Measurements from ENCODE around the gene ID3. TPM values are rescaled to one million over a fixed set of nuclear protein-coding genes. Genes with fewer than 3 reads are reported as not detected.

Gene ID3
- total RNA-seq, 1 donor from 2014 or later: 205 TPM

DNA sequence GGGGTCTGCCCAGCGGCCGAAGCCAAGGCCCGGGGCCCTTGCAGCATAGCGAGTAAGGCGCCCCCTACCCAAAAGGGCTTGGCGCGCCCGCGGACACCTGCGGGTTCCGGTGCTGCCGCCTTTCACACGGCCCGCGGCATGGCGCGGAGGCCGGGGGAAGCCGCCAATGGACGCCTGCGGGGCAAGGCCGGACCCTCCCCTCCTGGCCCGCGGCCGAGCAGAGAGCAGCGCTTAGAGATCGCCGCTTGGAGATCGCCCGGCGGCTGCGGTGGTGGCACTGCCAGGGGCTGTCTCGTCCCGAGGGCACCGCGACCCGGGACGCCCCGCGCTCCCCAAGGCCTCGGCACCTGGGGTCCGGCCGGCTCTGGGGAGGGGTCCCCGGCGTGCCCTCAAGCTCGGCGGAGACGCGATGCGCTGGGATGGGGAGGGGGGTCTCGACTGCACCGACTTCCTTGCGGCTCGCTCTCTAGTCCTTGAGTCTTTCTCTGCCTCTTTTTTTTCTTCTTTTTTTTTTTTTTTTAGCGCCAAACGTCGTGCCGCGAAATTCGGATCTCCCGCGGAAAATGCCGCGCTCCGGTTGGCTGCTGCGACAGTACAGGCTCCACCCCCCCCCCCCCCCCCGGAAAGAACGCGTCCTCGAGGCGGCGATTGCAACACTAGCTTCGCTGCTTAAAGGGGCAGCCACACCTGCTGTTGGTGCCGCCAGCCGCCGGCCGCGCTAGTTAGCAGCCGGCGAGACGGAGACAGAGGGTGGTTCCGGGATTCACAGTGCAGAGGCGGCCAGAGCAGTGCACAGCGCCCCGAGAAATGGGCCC, 28.3 kb downstream of the ID3 start, which contains the start of gene E2F2:
E2F2 (minus strand) TSS at position 487 of the 815 bp plus-strand sequence; CDS start at position 47, 440 bp downstream.
- ATAC-seq (ENCODE audit: low read depth) (peak; percentile 73), DNase-seq (peak; percentile 68)
- H3K27ac Mint-ChIP-seq: peak within 1 kb of the TSS; percentile 70
- peaks cover 86% of the 10 kb centered on the region for H3K4me1 Mint-ChIP-seq
- no peaks in the 10 kb centered on the region for H3K36me3 Mint-ChIP-seq (ENCODE audit: low read depth)
- H3K27me3 Mint-ChIP-seq: no peaks in the 10 kb centered on the region
- intact Hi-C loops (cut with micrococcal nuclease): loop anchor here (1.0 to 2.0 kb wide), 3 partner anchors 8 to 187 kb away; partner anchors contain the start of genes HNRNPR and ZNF436
- H3K4me3 Mint-ChIP-seq: peak within 1 kb of the TSS; percentile 87
- TF ChIP-seq, protein P1, sequence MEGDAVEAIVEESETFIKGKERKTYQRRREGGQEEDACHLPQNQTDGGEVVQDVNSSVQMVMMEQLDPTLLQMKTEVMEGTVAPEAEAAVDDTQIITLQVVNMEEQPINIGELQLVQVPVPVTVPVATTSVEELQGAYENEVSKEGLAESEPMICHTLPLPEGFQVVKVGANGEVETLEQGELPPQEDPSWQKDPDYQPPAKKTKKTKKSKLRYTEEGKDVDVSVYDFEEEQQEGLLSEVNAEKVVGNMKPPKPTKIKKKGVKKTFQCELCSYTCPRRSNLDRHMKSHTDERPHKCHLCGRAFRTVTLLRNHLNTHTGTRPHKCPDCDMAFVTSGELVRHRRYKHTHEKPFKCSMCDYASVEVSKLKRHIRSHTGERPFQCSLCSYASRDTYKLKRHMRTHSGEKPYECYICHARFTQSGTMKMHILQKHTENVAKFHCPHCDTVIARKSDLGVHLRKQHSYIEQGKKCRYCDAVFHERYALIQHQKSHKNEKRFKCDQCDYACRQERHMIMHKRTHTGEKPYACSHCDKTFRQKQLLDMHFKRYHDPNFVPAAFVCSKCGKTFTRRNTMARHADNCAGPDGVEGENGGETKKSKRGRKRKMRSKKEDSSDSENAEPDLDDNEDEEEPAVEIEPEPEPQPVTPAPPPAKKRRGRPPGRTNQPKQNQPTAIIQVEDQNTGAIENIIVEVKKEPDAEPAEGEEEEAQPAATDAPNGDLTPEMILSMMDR (IDR thresholded peaks at IDR 0.05): no peak
- no peaks in the 10 kb centered on the region for H3K9me3 Mint-ChIP-seq
- POLR2A ChIA-PET: interaction anchor here (0.5 to 1.9 kb wide), 14 partner anchors 11 to 1717 kb away, joined by 3 to 10 read pairs (median 5); partner anchors contain the start of genes HNRNPR and RPL11
- CTCF ChIA-PET: interaction anchor here (1.0 to 6.5 kb wide), 4 partner anchors 8 to 106 kb away, joined by 3 to 94 read pairs (median 6); no protein-coding TSS in a partner anchor

DNA sequence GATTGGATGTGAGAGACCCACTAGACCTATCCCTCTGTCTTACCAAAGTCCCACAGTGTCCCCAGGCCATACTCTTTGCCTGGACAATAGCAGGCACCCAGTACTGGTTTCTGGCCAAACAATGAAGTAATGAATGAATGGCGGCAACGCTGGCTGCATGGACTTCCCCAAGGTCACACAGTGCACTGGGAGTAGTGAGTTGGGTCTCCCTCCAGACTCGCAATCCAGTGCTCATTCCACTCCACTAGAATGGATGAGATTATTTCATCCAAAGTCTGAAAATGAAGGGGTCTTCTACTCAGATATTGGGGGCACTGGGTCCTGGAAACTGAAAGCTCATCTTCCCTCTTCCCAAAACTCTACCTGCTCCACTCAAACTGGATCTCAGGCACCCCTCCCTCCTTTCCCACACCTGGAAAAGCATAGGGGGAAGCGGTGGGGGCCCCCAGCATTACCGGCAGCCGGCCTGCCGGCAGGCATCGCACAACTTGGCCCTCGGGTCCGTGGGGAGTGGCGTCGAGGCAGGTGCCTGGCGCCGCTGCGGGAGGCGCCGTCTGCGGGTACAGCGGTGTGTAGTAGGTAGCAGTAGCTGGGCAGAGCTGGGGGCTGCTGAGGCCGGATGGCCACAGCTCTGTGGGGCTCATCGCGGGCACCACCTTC, 29.1 kb downstream of the ID3 start:
- H3K27ac Mint-ChIP-seq: no peak overlapping the region
- no peak for ATAC-seq (ENCODE audit: low read depth)
- intact Hi-C loops (cut with micrococcal nuclease): loop anchor here (2.0 kb wide), 1 partner anchor 161 kb away; the partner anchor contains the start of gene ZNF436
- peak overlapping the region; percentile 57 for H3K4me3 Mint-ChIP-seq
- ChIA-PET POLR2A (interaction anchor here (0.6 to 1.3 kb wide), 3 partner anchors 25 to 66 kb away, joined by 3 read pairs; partner anchors contain the start of gene ASAP3), CTCF (interaction anchor here (2.3 to 6.5 kb wide), 2 partner anchors 9 to 33 kb away, joined by 6 to 94 read pairs; no protein-coding TSS in a partner anchor)
- H3K36me3 Mint-ChIP-seq (ENCODE audit: low read depth): no peaks in the 10 kb centered on the region
- H3K9me3 Mint-ChIP-seq: no peaks in the 10 kb centered on the region
- H3K4me1 Mint-ChIP-seq: peaks cover 87% of the 10 kb centered on the region
- no peak for DNase-seq
- TF ChIP-seq, protein P1 (IDR thresholded peaks at IDR 0.05): no peak
- H3K27me3 Mint-ChIP-seq: no peaks in the 10 kb centered on the region

DNA sequence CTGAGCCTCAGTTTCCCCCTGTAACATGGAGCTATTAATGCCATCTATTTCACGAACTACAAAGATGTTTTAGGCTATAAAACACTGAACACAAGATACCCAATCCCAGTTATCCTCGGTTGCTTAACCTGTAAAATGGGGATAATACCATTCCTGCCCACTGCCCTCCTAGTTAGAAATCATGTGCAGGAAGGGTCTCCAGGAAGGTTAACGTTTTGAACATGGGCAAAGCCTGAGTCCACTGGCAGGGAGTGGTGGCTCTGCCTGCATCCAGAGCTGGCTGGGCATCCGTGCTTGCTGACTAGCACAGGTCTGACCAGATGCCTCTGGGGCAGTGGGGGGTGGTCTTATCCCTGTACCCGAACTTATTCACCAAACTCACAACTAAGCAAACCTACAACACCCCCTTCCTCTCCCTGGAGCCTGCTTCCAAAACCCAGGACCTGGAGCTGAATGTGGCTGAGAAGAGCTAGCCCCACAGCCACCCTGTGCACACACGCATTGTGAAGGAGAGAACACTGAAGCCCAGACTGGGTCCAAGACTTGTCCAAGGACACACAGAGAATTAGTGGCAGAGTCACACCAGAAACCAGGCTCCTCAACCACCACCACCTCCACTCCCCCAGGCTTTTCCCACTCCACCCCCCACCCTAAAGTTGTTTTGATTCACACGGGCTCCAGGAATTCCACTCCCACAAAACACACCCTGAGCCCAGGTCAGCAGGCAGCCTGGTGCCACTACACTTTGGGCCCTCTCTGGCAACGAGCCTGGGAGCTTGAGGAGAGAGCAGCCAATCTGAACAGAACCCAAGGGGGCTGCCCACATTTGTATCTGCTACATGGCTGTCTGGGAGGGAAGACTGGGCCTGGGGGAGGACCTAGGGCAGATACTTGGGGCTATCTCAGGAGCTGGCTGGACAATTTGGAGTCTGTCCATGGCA, 29.9 kb downstream of the ID3 start:
- POLR2A ChIA-PET: interaction anchor here (0.5 to 2.5 kb wide), 8 partner anchors 10 to 1496 kb away, joined by 3 to 11 read pairs (median 3); partner anchors contain the start of genes ASAP3 and RPL11
- no peaks in the 10 kb centered on the region for H3K27me3 Mint-ChIP-seq
- intact Hi-C loops (cut with micrococcal nuclease): loop anchor here (2.0 kb wide), 1 partner anchor 161 kb away; the partner anchor contains the start of gene ZNF436
- H3K9me3 Mint-ChIP-seq: no peaks in the 10 kb centered on the region
- DNase-seq (no peak), ATAC-seq (ENCODE audit: low read depth) (no peak)
- peak overlapping the region; percentile 57 for H3K4me3 Mint-ChIP-seq
- CTCF ChIA-PET: interaction anchor here (0.5 to 6.5 kb wide), 5 partner anchors 10 to 108 kb away, joined by 3 to 94 read pairs (median 6); no protein-coding TSS in a partner anchor
- TF ChIP-seq, protein P1 (IDR thresholded peaks at IDR 0.05): no peak
- peak overlapping the region; percentile 81 for H3K27ac Mint-ChIP-seq
- peaks cover 91% of the 10 kb centered on the region for H3K4me1 Mint-ChIP-seq
- H3K36me3 Mint-ChIP-seq (ENCODE audit: low read depth): no peaks in the 10 kb centered on the region

DNA sequence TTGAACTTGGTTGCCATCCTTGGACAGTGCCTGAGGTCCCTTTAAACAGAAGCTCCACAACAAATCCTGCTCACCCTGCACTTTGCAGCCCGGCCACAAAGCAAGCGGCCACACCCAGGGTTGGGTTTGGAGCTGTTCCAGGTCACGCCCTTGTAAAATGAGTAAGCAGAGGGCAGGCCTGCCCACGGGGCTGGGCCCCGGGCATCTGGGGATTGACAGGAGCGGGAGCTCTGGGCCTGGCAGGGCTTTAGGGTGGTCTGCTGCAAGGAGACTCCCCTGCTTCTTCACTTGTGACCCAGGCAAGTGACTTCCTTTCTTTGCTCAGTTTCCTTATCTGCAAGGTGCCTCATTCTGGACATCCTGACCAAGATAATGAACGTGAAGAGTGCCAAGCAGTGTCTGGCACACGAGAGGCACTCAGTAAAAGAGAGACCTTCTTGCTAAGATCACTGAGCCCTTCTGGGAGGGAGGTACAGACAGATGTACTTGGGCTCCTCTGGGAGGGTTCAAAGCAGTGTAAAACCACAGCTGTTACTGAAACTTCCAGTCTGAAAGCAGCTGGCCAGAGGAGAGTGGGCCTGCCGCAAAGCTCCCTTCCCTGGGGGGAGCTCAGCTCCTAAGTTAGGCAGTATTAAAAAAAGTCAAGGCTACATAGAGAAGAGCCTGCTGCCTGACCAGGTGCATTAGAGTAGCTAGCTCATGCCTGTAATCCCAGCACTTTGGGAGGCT, 30.9 kb downstream of the ID3 start:
- ChIA-PET CTCF (interaction anchor here (0.5 to 6.5 kb wide), 6 partner anchors 11 to 109 kb away, joined by 3 to 94 read pairs (median 5); no protein-coding TSS in a partner anchor), POLR2A (interaction anchor here (0.5 to 2.5 kb wide), 10 partner anchors 11 to 1495 kb away, joined by 3 to 11 read pairs (median 5); partner anchors contain the start of genes HNRNPR and RPL11)
- Mint-ChIP-seq H3K27me3 (no peaks in the 10 kb centered on the region), H3K9me3 (no peaks in the 10 kb centered on the region), H3K27ac (peak overlapping the region; percentile 81), H3K4me3 (peak overlapping the region; percentile 55), H3K36me3 (ENCODE audit: low read depth) (no peaks in the 10 kb centered on the region), H3K4me1 (peaks cover 94% of the 10 kb centered on the region)
- intact Hi-C loops (cut with micrococcal nuclease): loop anchor here (1.0 kb wide), 1 partner anchor 44 kb away; the partner anchor contains the start of gene ASAP3
- DNase-seq: peak; percentile 51
- TF ChIP-seq, protein P1 (IDR thresholded peaks at IDR 0.05): no peak
- peak; percentile 52 for ATAC-seq (ENCODE audit: low read depth)

Data from activated B cell treated with CpG ODN at 0.5 μM for 24 hours (primary cell).